ENCODE results near the gene PRTG.

GRCh38 chr15:55630858-55631257 is 112.1 kb downstream of the PRTG start:
- no peak for TF ChIP-seq CTCF (IDR thresholded peaks at IDR 0.05)
- no peak for TF ChIP-seq POLR2A (IDR thresholded peaks at IDR 0.05)
